GM12864 (cell line): ENCODE results near the gene GATAD2B.

Experiments
- DNase-seq: peaks from one replicate; pipeline ENCODE4 v3.0.0-alpha.2; 2011; ENCODE audit warnings: low read depth
- H3K4me3 ChIP-seq: 2 replicates; pipeline ENCODE4 v1.5.1; 2011; ENCODE audit warnings: mild to moderate bottlenecking, low read depth, low read length, control low read depth
- TF ChIP-seq, protein P1 (sequence below): IDR thresholded peaks from 2 replicates; pipeline ENCODE4 v1.5.1; 2011; ENCODE audit warnings: low read depth, mild to moderate bottlenecking, moderate library complexity, low read length, control low read depth, inconsistent platforms; ENCODE audit errors: missing control alignments

Gene GATAD2B

DNA sequence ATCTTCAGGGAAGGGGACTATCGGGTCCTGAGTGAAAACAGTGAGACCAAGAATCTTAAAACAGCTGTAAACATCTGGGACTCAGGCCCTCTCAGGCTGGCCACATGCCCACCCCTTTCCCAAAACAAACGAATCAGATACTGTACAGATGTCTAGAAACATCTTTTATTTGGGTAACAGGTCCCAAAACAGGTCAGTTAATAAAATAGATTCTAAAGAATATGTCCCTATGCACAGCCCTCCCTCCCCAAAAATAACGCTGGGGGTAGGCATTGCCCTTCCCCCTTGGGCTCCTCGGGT, 36.1 kb upstream of the GATAD2B start:
- DNase-seq: no peak
- TF ChIP-seq, protein P1, sequence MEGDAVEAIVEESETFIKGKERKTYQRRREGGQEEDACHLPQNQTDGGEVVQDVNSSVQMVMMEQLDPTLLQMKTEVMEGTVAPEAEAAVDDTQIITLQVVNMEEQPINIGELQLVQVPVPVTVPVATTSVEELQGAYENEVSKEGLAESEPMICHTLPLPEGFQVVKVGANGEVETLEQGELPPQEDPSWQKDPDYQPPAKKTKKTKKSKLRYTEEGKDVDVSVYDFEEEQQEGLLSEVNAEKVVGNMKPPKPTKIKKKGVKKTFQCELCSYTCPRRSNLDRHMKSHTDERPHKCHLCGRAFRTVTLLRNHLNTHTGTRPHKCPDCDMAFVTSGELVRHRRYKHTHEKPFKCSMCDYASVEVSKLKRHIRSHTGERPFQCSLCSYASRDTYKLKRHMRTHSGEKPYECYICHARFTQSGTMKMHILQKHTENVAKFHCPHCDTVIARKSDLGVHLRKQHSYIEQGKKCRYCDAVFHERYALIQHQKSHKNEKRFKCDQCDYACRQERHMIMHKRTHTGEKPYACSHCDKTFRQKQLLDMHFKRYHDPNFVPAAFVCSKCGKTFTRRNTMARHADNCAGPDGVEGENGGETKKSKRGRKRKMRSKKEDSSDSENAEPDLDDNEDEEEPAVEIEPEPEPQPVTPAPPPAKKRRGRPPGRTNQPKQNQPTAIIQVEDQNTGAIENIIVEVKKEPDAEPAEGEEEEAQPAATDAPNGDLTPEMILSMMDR: no peak
- H3K4me3 ChIP-seq: no peak overlapping the region; the same call in 1 of the 2 replicates

DNA sequence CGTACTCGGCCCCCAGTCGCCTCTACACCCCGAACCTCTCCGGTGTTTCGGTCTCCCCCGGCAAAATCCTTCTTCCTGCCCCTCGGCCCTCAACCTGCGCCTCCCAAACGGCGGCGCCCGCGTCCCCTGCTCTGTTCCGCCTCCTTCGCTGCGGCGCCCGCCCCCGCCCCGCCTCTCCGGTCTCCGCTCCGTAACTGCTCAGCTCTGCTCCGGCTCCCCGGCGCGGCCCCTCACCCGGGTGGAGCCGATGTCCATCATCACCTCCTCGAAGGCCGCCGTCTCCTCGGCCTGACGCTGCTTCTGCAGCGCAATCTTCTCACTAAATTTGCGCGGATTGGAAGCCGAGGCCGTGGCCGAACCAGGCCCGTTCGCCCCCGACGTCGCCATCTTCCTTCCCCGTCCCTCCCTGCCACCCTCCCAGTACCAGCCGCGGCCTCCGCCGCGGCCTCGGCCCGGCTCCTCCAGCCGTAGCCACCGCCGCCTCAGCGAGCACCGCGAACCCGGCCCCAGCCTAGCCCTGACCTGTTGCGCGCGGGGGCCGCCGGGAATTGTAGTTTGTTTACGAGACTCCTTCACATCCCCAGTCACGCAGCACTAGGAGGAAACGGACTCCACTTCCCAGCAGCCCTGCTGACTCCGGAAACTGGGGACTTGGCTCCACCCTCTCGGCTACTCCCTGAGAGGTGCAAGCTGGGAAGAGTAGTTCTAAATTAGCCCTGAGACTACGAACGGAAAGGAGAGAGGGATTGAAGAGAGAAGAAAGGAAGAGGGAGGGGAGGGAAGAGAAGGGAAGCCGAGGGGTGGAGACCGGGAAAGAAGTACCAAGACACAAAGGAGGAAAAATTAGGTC, 35.6 kb upstream of the GATAD2B start, which contains the start of gene CRTC2:
CRTC2 (minus strand) TSS at position 502 of the 850 bp plus-strand sequence; CDS start at position 387, 115 bp downstream.
- peak; percentile 94 for DNase-seq
- H3K4me3 ChIP-seq: peak within 1 kb of the TSS; percentile 94
- TF ChIP-seq, protein P1: no peak

DNA sequence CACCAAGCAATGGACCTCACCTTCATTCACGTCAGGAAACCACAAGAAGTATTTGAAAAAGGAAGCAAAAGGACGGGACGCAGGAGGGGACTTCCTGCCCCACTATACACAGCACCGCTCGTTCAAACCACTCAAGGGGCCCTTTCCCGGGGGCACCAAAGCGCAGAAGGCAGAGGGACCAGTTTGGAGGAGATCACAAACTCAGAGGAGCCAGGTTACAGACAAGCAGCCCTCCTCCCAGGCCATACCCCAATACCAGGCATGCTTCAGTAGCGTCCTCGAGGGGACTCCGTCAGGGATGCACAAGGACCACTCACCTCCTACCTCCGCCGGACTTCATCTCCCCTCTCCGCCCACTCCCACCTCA, 35.0 kb upstream of the GATAD2B start:
- no peak for DNase-seq
- peak overlapping the region; percentile 94 for H3K4me3 ChIP-seq
- TF ChIP-seq, protein P1: no peak

DNA sequence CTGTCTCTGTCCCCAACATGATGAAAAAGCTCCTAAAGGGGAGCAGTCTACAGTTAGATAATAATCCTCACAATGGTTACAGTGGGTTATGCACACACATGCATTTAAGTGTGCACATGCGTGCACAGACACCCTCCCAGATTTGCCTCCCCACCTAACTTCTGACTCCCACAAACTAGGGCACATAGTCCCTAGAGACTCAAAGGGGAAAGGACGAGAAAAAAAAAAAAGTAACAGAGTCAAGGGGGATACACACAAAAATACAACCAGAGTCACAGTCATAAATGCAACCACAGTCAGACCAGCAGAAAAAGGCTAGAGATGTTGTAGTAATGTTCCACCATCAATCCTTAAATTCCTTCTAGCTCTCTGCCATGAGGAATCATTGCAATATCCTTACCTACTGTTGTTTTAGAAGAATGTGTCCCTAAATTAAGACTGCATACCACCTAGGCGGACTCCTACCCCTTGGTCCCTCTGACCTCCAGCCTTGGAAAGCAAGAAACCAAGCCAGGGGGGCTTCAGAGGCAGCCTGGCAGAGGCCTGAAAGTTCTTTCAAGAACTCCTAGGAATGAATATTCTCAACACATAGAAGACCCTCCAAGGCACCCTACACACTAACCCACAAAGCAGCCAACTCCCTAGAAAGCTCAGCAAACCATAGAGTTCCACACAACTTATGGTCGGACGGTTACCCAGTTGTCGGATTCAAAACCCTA, 34.4 kb upstream of the GATAD2B start:
- peak overlapping the region; percentile 94 for H3K4me3 ChIP-seq
- TF ChIP-seq, protein P1: no peak
- no peak for DNase-seq

DNA sequence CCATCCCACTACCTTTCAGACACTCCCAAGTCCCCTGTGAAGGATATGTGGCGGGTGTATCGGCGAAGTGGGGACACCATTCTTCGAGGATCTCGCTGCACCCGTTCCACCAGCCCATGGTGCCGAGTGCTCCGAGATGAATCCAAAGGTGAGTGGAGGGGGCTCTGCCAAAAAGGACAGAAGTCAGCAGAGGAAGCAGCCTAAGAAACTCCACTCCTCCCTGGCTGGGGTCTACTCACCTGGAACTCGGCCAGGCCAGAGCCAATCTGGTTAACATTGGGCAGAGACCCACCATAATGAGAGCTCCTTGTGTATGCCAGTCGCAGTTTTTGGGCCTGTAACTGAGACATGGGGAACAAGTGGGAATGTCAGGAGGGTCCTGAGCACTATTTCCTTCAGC, 32.1 kb upstream of the GATAD2B start:
- H3K4me3 ChIP-seq: no peak overlapping the region
- no peak for DNase-seq
- TF ChIP-seq, protein P1: no peak

DNA sequence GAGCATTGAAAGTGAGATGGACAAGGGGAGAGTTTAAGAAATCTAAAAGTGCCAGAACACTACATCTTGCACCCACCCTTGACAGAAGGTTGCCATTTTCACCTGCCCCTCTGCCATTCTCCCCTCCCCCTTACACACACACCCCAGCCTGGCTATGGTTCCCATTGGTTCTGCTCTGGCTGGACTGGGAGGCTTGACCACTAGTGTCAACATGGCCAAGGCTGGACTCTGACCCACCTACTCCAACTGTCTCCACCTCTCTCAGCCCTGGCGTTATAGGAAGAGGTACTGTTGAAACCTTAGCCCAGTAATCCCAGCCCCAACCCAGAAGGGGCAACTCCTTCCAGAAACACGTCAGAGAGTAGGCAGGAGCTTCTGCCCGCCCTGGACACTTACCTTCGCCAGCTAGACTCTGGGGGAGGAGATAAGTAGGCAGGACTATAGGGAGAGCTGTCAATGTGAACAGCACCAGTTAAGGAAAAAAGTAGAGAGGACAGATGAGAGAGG, 31.1 kb upstream of the GATAD2B start:
- TF ChIP-seq, protein P1: no peak
- no peak overlapping the region for H3K4me3 ChIP-seq
- no peak for DNase-seq
